HEK293T (cell line): ENCODE results near the gene NOVA2.

Experiments used
- ARNT ChIP-seq: fragments of 450-650 bp; IDR thresholded peaks from 2 replicates; pipeline ENCODE4 v1.6.1; 2017; ENCODE audit warnings: mild to moderate bottlenecking
- BHLHE40 ChIP-seq: fragments of 450-650 bp; IDR thresholded peaks from 2 replicates; pipeline ENCODE4 v1.6.1; 2016; ENCODE audit warnings: mild to moderate bottlenecking, moderate library complexity, borderline replicate concordance
- CTBP1 ChIP-seq: fragments of 450-650 bp; IDR thresholded peaks from 2 replicates; pipeline ENCODE4 v1.6.1; 2016; ENCODE audit warnings: borderline replicate concordance
- ELF4 ChIP-seq: fragments of 450-650 bp; IDR thresholded peaks from 2 replicates; pipeline ENCODE4 v1.6.1; 2017; ENCODE audit warnings: antibody characterized with exemption
- FOXA1 ChIP-seq: fragments of 450-650 bp; IDR thresholded peaks from 2 replicates; pipeline ENCODE4 v1.6.1; 2016; ENCODE audit warnings: mild to moderate bottlenecking
- FOXK2 ChIP-seq: fragments of 450-650 bp; IDR thresholded peaks from 2 replicates; pipeline ENCODE4 v1.6.1; 2016; ENCODE audit warnings: mild to moderate bottlenecking
- FOXM1 ChIP-seq: fragments of 450-650 bp; IDR thresholded peaks from 2 replicates; pipeline ENCODE4 v1.6.1; 2017; ENCODE audit warnings: mild to moderate bottlenecking, borderline replicate concordance
- HDGF ChIP-seq: fragments of 450-650 bp; IDR thresholded peaks from 2 replicates; pipeline ENCODE4 v1.6.1; 2017; ENCODE audit warnings: antibody characterized with exemption, borderline replicate concordance
- NFRKB ChIP-seq: fragments of 450-650 bp; IDR thresholded peaks from 2 replicates; pipeline ENCODE4 v1.6.1; 2016; ENCODE audit warnings: mild to moderate bottlenecking, moderate library complexity
- SP1 ChIP-seq: fragments of 450-650 bp; IDR thresholded peaks from 2 replicates; pipeline ENCODE4 v1.6.1; 2017
- SUZ12 ChIP-seq: fragments of 450-650 bp; IDR thresholded peaks from 2 replicates; pipeline ENCODE4 v1.6.1; 2016; ENCODE audit warnings: mild to moderate bottlenecking
- TARDBP ChIP-seq: fragments of 450-650 bp; IDR thresholded peaks from 2 replicates; pipeline ENCODE4 v1.6.1; 2016
- ZNF384 ChIP-seq: fragments of 450-650 bp; IDR thresholded peaks from 2 replicates; pipeline ENCODE4 v1.6.1; 2016
- TF ChIP-seq, protein P1 (sequence below): fragments of 450-650 bp; IDR thresholded peaks from 2 replicates; pipeline ENCODE4 v1.6.1; 2016

DNA sequence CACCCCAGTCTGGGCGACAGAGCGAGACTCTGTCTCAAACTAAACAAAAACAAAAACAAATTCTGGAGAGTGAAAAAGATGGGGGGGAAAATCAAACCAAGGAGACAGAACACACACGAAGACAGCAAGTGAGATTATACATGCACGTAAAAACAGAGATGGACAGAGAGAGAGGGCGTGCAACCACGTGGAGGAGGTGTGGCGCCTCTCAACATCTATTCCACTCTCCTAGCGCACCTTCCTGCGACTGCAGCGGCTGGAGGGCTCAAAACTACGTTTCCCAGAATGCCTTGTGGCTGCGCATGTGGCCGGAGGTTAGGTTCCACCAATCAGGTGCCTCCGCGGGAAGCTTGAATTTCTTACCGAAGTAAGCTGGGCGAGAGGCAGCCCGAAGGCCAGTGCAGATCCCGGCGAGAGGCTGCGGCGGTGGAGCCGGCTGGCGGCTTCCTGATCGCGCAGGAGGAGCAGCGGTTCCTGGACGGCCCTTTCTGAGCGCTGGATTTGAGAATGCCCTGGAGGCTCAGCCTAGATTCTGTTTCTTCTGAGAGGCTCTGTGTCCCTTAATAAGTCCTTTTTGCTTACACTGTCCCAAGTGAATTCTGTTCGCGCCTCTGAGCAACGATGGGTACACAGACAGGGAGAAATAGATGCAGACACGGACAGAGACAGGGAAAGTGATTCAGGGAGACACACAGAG is 46.0 kb downstream of the NOVA2 start:
- no peak for TF ChIP-seq FOXM1
- TF ChIP-seq BHLHE40: no peak
- TF ChIP-seq FOXK2: no peak
- TF ChIP-seq SUZ12: no peak
- TF ChIP-seq, protein P1, sequence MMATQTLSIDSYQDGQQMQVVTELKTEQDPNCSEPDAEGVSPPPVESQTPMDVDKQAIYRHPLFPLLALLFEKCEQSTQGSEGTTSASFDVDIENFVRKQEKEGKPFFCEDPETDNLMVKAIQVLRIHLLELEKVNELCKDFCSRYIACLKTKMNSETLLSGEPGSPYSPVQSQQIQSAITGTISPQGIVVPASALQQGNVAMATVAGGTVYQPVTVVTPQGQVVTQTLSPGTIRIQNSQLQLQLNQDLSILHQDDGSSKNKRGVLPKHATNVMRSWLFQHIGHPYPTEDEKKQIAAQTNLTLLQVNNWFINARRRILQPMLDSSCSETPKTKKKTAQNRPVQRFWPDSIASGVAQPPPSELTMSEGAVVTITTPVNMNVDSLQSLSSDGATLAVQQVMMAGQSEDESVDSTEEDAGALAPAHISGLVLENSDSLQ: no peak
- TF ChIP-seq SP1: no peak
- no peak for TF ChIP-seq HDGF
- TF ChIP-seq ZNF384: no peak
- TF ChIP-seq FOXA1: no peak
- no peak for TF ChIP-seq CTBP1
- TF ChIP-seq NFRKB: no peak
- no peak; the same call in 1 of the 2 replicates for TF ChIP-seq ELF4
- no peak for TF ChIP-seq TARDBP
- TF ChIP-seq ARNT: no peak
